Activated CD8-positive, alpha-beta memory T cell treated with anti-CD3 and anti-CD28 coated beads, Interleukin-2, amount 50 U/mL, for 24 hours (primary cell): ENCODE results near the gene RASSF3.
A peak's percentile ranks its signal among the peaks of the same experiment; 100 is the strongest.
"Not testable (repeated sequence)": the region's sequence is repeated elsewhere in the genome, so short reads cannot be mapped to it uniquely, and the experiment has no call there.

Experiments
- DNase-seq: peaks from one replicate; pipeline ENCODE4 v3.0.0-alpha.2; 2020; ENCODE audit errors: extremely low read depth

Gene RASSF3, protein sequence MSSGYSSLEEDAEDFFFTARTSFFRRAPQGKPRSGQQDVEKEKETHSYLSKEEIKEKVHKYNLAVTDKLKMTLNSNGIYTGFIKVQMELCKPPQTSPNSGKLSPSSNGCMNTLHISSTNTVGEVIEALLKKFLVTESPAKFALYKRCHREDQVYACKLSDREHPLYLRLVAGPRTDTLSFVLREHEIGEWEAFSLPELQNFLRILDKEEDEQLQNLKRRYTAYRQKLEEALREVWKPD

DNA sequence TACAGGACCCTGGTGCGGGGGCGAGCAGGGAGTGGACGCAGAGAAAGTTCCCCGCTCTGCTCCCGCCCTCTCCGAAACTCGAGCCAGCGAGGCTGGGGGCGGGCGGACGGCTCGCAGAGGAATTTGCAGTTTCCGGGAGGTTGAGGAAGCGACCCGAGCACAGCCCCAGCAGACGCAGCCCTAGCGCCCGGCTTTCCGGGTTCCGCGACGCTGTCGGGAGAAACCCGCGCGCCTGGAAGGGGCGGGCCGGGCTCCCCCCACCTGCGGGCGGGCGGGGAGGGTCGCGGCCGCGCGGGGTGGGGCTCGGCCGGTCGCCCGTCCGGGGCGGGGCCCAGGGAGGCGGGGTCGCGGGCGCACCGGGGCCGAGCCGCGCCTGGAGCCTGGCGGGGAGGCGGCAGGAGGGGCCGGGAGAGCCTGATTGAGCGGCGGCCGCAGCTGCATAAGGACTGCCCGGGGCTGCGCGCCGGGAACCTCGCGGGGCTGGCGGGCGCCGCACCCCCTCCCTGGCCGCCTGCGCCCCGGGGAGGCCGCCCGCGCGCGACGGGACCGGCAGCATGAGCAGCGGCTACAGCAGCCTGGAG lies at the start of gene RASSF3:
TSS of gene RASSF3 (plus strand) at position 417 of the 581 bp plus-strand sequence. CDS start at position 555, 138 bp downstream.
- DNase-seq, result peak; percentile 28

DNA sequence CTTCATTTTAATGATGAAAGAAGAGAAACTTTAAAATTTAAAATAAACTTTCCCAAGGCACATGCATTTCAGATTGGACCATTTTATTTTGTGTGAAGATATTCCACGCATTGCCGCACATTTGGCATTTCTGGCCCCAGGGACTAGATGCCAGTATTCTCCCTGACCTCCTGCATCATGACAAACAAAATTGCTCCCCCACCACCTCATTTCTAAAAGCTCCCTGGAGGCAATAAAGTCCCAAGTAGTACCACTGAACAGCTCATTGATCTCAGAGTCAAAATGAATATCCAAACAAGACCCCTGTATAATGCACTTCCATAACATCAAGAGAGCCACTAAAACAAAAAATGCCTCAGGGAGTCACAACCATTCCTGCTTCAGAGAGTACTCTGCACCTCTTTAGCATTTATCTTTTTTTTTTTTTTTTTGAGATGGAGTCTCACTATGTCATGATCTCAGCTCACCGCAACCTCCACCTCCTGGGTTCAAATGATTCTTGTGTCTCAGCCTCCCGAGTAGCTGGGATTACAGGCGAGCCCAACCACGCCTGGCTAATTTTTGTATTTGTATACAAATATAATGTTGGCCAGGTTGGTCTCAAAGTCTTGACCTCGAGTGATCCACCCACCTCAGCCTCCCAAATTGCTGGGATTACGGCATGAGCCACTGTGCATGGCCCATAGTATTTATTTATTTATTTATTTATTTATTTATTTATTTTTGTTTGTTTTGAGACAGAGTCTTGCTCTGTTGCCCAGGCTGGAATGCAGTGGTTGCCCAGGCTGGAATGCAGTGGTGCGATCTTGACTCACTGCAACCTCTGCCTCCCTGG lies 48.8 kb upstream of the RASSF3 start:
- DNase-seq, result no peak

DNA sequence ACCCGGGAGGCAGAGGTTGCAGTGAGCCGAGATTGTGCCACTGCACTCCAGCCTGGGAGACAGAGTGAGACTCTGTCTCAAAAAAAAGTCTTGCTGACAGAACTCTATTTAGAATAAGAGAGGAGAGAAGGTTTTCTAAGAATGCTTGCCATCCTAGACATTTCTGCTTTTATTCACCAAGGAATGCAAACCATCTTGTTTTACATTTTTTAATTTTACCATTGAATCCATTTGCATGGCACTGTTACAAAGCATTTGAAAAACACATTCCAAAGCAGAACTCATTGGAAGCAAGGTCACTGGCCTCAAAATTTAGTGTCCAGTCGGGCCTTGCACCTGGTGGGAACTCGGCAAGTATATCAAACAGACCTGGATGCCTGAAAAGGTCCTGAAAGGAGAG lies 44.2 kb upstream of the RASSF3 start:
- no peak for DNase-seq

DNA sequence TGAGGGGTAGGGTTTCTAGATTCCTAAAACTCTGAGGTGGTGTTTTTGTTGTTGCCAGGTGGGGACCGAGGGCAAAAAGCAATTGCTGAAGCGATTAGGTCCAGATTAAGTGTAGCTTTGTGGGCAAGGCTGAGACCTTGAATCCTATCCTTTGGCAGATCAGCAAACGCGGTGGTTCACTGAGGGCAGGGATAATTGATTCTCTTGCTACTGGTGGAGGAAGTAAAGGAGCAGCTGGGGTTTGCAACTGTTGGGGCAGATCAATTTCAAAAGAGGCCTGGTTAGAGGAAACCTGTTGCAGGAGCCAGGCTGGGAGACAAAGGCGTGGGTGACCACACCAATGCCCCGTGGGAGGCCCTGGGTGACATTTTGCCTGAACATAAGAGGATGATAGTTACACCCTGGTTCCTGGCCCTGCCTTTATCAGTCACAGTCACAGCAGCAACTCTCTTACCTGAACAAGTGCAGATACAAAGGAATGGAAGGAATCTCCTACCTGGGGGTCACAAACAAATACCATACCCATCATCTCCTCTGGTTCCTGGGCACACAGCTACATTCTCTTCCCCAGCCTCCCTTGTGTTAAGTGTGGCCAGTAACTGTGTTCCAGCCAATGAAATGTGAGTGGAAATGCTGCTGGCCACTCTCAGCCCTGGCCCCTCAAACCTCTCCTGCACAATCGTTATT lies 43.3 kb upstream of the RASSF3 start:
- DNase-seq, result no peak

DNA sequence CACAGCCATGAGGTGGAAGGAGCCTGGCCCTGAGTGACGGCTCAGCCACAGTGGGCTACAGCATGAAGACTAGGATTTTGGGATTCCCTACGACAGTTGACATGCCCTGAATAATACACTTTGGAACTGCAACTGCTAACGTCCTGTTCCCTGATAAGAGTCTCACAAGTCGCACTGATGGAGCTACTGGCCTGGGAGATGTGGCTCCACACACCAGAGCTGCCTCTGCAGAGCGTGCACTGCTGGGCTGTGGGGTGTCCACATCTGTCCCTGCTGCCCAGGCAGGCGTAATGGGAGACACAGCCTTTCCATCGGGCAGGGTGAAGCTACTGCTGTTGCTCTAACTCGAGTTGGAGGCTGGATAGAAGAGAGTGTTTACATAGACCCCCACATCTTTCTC lies 42.7 kb upstream of the RASSF3 start:
- no peak for DNase-seq

DNA sequence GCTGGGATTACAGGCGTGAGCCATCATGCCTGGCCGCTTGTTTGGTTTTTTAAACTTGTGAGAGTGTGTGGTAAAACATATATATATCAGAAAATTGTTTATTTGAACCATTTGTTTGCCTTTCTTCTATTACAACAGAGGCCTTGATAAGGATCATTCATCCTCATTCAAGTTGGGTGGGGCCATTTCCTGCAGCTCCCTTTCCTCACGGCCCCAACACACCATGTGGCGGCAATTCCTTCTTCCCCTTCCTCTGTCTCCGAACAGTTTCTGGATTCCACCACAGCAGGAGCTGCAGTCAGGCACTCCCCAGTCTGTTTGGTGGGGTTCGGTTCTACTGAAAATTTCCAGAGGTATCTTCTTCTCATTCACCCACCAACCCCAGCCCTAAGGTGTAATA lies 42.0 kb upstream of the RASSF3 start:
- no peak for DNase-seq

DNA sequence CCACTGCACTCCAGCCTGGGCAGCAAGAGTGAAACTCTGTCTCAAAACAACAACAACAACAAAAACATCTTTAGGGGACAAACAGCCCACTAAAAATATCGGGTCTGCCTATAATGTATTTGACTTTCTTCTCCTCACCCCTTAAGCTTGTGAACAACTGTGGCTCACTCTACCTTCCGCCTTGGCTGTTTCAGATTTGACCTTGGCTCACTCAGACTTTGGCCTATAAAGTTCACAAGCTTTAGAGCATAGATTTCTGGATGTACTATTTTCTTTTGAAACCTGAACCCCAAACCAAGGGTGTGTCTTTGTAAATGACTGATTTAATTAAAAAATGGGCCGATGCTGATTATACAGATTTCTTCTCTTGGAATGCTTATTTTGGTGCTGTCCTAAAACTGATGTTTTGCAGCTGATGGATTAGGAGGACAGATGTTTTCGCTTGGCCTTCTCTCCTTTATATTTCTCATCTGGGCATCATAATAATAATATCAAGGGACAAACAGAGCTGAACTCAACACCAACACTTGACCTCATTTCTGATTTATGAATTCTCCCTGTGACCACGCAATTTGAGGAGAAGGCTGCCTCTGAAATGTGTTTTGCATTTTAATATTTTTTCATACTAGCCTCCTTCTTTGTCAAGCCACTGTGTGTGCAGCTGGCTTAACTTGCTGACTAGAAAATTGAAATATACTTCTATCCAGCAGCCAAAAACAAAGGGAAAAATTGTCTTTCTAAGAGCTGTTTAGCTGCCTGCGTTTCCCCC lies 40.2 kb upstream of the RASSF3 start:
- DNase-seq, result no peak

DNA sequence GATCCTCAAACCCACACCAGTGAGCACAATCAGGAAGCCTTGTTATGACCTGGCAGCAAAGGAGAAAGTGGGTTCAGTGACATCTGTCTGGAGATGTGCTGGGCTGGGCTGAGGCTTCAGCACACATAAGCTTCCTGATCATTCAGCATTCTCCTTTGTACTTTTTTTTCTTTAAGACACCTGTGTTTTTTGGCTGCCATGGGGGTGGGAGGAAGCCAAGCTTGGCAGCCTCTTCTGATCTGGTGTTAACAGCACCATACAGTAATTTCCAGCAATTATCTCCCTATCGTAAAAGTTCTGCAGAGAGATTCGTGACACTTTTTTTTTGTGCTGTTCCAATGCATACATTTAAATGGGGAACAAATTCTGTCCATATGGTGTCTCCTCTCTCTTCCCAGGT lies 38.9 kb upstream of the RASSF3 start:
- DNase-seq, result no peak

DNA sequence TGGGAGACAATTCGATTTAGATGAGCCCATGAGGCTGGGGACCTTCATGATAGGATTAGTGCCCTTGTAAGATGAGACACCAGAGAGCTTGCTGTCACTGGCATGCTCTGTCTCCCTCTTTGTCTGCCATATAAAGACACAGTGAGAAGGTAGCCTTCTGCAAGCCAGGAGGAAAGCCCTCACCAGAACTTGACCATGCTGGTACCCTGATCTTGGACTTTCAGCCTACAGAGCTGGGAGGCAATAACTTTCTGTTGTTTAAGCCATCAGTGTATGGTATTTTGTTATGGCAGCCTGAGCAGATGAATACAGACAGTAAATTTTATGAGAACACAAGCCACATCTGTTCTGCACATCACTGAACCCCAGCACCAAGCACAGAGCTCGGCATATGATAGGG lies 38.1 kb upstream of the RASSF3 start:
- no peak for DNase-seq

DNA sequence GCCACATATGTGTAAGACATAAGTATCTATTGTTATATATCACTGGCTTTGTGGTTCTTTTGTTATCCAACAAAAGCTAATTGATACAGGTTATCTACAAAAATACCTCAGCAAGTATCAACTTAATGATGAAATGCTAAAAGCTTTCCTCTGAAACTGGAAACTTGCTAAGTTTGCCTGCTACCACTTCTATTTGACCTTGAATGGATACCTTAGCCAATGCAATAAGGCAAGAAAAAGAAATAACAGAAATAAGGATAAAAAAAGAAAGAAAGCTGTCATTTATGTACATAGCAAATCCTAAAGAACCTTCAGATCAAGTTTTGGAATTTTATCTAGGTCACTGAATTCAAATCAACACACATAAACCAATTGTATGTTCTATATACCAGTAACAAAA lies 35.5 kb upstream of the RASSF3 start:
- DNase-seq, result no peak

DNA sequence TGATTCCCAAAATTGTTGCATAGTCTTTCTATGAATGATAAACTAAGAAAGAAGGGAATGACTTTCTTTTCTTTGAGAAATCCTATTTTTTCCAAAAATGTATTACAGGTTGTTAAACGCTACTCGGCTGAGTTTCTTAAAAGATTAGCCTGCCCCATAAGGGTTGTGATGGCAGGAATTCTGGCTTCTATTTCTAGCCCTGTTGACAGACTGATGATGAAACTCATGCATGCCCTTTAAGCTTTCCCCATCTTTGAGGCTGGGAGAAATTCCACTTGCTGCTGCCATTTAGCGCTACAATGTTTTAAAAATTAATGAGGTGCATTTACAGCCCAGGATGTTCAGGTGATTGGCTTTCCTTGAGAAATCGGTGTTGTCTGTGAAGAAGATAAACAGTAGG lies 33.2 kb upstream of the RASSF3 start:
- no peak for DNase-seq

DNA sequence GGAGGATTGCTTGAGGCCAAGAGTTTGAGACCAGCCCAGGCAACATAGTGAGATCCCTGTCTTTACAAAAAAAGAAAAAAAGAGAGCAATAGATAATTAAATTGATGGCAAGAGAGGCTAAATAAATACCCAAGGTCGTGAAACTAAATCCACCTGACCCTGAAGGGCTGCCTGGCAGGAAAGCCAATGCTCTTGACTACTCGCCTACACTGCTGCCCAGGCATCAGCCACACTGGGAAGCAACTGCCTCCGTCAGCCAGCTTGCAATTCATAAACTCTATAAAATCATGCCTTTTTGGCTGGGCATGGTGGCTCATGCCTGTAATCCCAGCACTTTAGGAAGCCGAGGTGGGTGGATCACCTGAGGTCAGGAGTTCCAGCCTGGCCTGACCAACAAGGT lies 31.7 kb upstream of the RASSF3 start:
- no peak for DNase-seq

DNA sequence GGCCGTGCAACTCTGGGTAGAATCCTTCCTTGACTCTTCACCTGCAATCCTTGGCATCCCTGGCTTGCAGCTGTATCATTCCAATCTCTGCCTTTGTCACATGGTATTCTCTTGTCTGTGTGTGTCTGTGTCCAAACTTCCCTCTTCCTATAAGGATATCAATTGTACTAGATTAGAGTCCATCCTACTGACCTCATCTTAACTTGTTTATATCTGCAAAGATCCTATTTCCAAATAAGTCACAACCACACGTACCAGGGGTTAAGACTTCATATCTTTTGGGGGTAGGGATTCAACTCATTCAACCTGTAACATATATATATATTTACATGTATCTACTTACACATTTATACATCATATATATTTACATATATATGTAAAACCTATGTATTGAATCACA lies 29.6 kb upstream of the RASSF3 start:
- DNase-seq, result no peak

DNA sequence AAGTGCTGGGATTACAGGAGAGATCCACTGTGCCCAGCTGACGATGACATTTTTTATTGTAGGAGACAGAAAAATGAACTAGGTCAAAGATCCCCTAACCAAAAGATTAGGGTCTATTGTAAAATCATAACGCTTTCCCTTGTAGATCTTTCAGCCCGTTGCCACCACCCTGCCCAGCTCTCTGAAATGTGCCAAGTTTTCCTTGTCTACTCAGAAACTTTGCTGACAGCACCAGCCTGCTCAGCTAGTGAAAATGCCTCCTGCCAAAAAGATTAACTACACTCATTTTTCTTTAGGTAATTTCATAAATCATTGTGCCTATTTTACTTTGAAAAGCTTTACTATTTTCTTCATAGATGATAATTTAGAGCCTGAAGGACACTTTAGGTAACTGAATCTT lies 28.2 kb upstream of the RASSF3 start:
- DNase-seq, result no peak

DNA sequence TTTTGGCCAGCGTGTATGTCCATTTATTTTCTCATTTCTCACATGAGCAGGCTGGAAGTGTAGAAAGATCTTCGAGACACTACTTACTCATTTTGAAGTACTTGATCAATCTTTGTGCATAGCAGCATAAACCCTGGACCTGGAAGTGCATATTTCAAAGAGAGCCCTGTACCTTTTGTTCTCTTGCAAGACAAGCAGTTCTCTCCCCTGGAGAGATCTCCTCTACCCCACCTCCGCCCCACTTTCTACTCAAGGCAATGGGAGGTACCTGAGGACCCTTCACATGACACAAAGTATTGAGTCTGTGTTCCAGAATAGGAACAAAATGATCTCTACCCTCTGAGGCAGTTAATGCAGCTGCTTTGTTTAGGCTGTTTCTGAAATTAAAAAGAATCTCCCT lies 27.4 kb upstream of the RASSF3 start:
- no peak for DNase-seq

DNA sequence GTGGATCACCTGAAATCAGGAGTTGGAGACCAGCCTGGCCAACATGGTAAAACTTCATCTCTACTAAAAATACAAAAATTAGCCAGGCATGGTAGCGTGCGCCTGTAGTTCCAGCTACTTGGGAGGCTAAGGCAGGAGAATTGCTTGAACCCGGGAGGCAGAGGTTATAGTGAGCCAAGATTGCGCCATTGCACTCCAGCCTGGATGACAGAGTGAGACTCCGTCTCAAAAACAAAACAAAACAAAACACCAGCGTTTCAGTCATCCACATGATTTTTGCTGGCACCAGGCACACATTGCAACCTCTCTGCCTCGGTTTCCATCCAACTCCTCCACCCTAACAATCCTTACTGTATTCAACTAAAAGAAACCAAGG lies 26.9 kb upstream of the RASSF3 start:
- not testable (repeated sequence) for DNase-seq

DNA sequence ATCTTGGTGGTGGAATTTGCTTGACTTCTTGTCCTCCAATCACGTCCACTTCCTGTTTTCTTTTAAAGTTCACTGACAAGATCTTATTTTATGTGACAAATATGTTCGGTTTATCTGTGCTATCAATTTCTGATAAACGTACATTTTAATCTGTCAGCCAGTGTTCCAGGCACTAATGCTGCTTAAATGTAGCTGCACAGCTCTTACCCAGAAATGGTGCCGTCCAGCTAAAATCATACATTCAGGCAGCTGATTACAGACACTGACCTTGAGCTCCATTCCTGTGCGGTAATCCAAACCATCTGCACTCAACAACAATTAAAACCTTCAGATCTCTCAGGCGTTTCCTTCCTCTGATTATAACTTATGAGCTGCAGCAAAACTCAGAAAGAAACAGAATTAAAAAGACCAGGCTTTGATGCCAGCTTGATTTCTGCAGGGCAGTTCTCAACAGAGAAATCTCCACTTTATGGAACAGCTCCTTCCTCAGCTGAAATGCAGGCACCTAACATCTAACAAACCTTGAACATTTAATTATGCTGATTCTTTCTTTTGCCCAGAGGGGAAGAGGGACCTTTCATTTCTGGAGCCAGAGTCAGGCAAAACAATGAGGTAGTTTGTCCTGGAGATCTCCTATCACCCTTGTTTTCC lies 26.4 kb upstream of the RASSF3 start:
- no peak for DNase-seq

DNA sequence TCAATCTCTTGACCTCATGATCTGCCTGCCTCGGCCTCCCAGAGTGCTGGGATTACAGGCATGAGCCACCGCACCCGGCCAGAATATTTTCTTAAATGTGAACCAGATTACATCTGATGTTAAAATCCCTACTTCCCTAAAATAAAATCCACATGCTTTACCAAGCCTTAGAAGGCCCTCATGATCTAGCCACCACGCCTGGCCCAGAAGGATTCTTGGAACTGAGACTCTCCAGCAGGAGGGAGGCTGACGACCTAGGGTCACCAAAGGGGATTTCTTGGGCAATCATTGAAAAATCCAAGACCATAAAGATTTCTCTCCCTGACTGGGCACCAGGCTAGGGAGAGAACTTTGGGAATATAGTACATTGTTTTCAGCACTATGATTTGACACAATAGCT lies 25.2 kb upstream of the RASSF3 start:
- no peak for DNase-seq

DNA sequence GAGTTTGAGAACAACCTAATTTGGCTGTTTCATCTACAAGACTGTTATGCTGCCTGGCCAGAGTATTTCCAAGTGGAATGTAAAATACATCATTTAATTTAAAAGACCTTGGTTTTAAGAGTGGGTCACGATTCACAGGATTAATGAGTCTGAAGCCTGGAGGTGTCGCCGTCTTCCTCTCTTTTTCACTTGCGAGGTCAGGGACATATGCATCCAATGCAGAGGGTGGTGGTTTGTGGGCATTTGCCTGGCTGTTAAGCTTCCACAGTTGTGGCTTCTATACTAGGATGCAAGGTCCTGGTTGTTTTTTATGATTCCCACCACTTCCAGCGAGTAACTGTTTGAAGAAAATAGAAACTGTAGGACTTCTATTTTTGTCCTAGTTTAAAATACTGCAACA lies 22.8 kb upstream of the RASSF3 start:
- DNase-seq, result no peak

DNA sequence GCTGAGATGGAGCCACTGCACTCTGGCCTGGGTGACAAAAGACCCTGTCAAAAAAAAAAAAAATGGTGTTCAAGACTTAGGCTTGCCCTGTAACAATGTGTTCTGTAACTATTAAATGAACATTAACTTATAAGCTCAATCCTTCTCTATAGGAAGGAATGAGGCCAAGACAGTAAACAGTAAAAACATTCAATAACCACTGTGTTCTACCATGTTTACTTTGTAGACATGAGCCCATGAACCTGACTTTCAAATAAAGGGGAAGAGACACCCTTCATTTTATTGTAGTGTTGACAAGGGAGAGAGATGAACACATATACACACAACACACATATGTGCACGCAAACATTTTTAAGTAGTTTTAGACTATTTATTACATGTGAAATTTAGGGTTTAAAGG lies 20.1 kb upstream of the RASSF3 start:
- DNase-seq, result no peak
